Brain microvascular endothelial cell (primary cell): Measurements from ENCODE around the gene LIMA1.

Source experiments
- DNase-seq: peaks from one replicate; pipeline ENCODE4 v3.0.0-alpha.2; 2020
- H3K27ac ChIP-seq: fragments of 250-450 bp; sonication (Bioruptor Pico); 2 replicates; pipeline ENCODE4 v1.5.1; 2020; ENCODE audit warnings: mild to moderate bottlenecking, moderate library complexity
- H3K27me3 ChIP-seq: fragments of 250-450 bp; sonication (Bioruptor Pico); replicated peaks from 2 replicates; pipeline ENCODE4 v1.5.1; 2020; ENCODE audit warnings: mild to moderate bottlenecking
- H3K36me3 ChIP-seq: fragments of 250-450 bp; sonication (Bioruptor Pico); replicated peaks from 2 replicates; pipeline ENCODE4 v1.5.1; 2020; ENCODE audit warnings: mild to moderate bottlenecking
- H3K4me3 ChIP-seq: 2 replicates; pipeline ENCODE4 v1.5.1; 2011; ENCODE audit warnings: low read depth, mild to moderate bottlenecking, control low read depth, low read length, moderate library complexity
- CTCF ChIP-seq: IDR thresholded peaks from 2 replicates; pipeline ENCODE4 v1.5.1; 2011; ENCODE audit warnings: low read depth, mild to moderate bottlenecking, moderate library complexity, low read length, control low read depth, inconsistent platforms; ENCODE audit errors: missing control alignments
- in situ Hi-C: cut with HindIII; loops from 2 replicates; pipeline ENCODE4 v1.10.0; 2017; ENCODE audit warnings: low sequenced_read_pairs, low pct_ligation_motif_present

Gene LIMA1

GRCh38 chr12:50200552-50201273 is 82.6 kb downstream of the LIMA1 start:
- Histone ChIP-seq H3K27ac (peak overlapping the region; percentile 82), H3K4me3 (no peak overlapping the region), H3K36me3 (peaks cover 73% of the 10 kb centered on the region), H3K27me3 (no peaks in the 10 kb centered on the region)
- peak; percentile 85 for DNase-seq
- in situ Hi-C loops, result no loop called here
- no peak for TF ChIP-seq CTCF

GRCh38 chr12:50198829-50199228 is 84.5 kb downstream of the LIMA1 start:
- no peak overlapping the region for H3K4me3 ChIP-seq
- in situ Hi-C loops, result loop anchor here (25.0 kb wide), 1 partner anchor 237 kb away; the partner anchor contains the start of genes AQP2, AQP5 and AQP6
- H3K36me3 ChIP-seq, result peaks cover 68% of the 10 kb centered on the region
- no peaks in the 10 kb centered on the region for H3K27me3 ChIP-seq
- no peak for DNase-seq
- no peak for TF ChIP-seq CTCF
- H3K27ac ChIP-seq, result no peak overlapping the region

GRCh38 chr12:50197297-50197727 is 86.0 kb downstream of the LIMA1 start:
- DNase-seq, result no peak
- no peak overlapping the region for H3K27ac ChIP-seq
- H3K4me3 ChIP-seq, result no peak overlapping the region
- H3K36me3 ChIP-seq, result peaks cover 64% of the 10 kb centered on the region
- H3K27me3 ChIP-seq, result no peaks in the 10 kb centered on the region
- in situ Hi-C loops, result loop anchor here (25.0 kb wide), 1 partner anchor 235 kb away; the partner anchor contains the start of genes AQP2, AQP5 and AQP6
- TF ChIP-seq CTCF, result no peak

- in situ Hi-C loops, result loop anchor here (25.0 kb wide), 1 partner anchor 234 kb away; the partner anchor contains the start of genes AQP2, AQP5 and AQP6
- Histone ChIP-seq H3K4me3 (no peak overlapping the region), H3K27ac (no peak overlapping the region), H3K36me3 (peaks cover 71% of the 10 kb centered on the region), H3K27me3 (no peaks in the 10 kb centered on the region)
- TF ChIP-seq CTCF, result no peak
- DNase-seq, result no peak
These were observed 86.8 kb downstream of the LIMA1 start for GRCh38 chr12:50196537-50196936.

GRCh38 chr12:50195832-50196231 is 87.5 kb downstream of the LIMA1 start:
- Histone ChIP-seq H3K27me3 (no peaks in the 10 kb centered on the region), H3K36me3 (peaks cover 77% of the 10 kb centered on the region), H3K27ac (no peak overlapping the region), H3K4me3 (no peak overlapping the region)
- TF ChIP-seq CTCF, result no peak
- in situ Hi-C loops, result loop anchor here (25.0 kb wide), 1 partner anchor 234 kb away; the partner anchor contains the start of genes AQP2, AQP5 and AQP6
- DNase-seq, result no peak
